Chondrocyte (in vitro differentiated cells): ENCODE results near the gene NOL9. TPM values are rescaled to one million over a fixed set of nuclear protein-coding genes. Genes with fewer than 3 reads are reported as not detected.

ENCODE experiments used
- DNase-seq: peaks from one replicate; pipeline ENCODE4 v3.0.0; 2021; ENCODE audit warnings: mixed read lengths, low spot score
- H3K27ac Mint-ChIP-seq: one replicate; pipeline ENCODE4 v1.8.0; 2021; ENCODE audit warnings: mild to moderate bottlenecking, moderate library complexity, mixed read lengths; ENCODE audit not compliant: unreplicated experiment
- H3K27me3 Mint-ChIP-seq: 2 replicates; pipeline ENCODE4 v1.8.0; 2021; ENCODE audit warnings: low read depth, mixed read lengths
- H3K36me3 Mint-ChIP-seq: 2 replicates; pipeline ENCODE4 v1.8.0; 2021; ENCODE audit warnings: low read depth, mixed read lengths
- H3K4me1 Mint-ChIP-seq: 2 replicates; pipeline ENCODE4 v1.8.0; 2021; ENCODE audit warnings: low read depth, mild to moderate bottlenecking, mixed read lengths
- H3K4me3 Mint-ChIP-seq: one replicate; pipeline ENCODE4 v1.8.0; 2021; ENCODE audit warnings: mild to moderate bottlenecking, moderate library complexity, mixed read lengths; ENCODE audit not compliant: unreplicated experiment
- H3K9me3 Mint-ChIP-seq: 2 replicates; pipeline ENCODE4 v1.8.0; 2021; ENCODE audit warnings: low read depth, mixed read lengths
- total RNA-seq: library from RNA; stranded (reverse); gene quantifications from 3 replicates; pipeline ENCODE4 v1.2.1, GENCODE V29; 2021
- TF ChIP-seq, protein P1 (sequence below): fragments of 200-600 bp; sonication (generic); IDR thresholded peaks from 2 replicates; pipeline ENCODE4 v1.5.0; 2021; ENCODE audit warnings: antibody characterized with exemption, mild to moderate bottlenecking, moderate library complexity

The NOL9 gene
- total RNA-seq, 1 donor from 2014 or later: 27.0 TPM

DNA sequence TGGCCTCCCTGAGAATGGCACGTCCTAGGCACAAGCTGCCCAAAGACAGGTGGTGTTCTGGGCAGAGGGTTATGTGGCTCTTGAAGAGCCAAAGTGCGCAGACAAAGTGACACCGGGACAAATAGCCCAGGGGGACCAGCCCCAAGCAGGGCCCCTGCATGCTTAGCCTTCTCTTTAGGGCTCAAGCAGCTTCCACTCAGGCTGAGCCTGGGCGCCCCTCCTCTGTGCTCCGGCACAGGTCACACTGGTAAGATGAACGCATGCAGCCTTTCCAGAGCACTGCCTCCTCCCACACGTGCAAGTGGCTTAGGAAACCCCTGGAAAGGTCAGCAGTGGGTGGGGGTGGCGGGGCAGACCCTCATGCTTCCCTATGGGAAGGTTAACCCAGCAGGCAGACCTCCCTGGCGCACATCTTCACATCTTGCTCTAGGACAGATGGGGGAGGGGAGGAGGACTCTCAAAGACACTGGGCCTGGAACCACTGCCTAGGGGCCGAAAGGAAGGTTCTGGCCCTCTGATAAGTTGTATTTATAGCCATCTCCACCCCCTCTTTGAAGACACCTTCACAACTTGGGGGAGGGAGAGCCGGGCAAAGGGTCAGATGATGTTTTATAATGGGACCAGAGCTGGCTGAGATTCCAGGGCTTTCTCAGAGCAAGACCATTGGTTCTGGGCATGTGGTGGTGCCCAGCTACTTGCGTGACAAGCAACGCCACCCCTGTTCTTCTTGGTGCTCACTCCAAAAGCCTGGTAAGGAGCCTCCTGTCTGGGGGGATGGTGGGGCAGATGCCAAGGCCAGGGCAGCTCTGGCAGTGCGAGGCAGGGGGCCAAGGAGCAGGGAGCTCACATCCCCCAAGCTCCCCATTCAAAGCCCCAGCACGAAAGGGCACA lies 42.8 kb upstream of the NOL9 start:
- Mint-ChIP-seq H3K4me1 (peaks cover 27% of the 10 kb centered on the region), H3K9me3 (no peaks in the 10 kb centered on the region), H3K4me3 (no peak overlapping the region), H3K27ac (no peak overlapping the region), H3K27me3 (no peaks in the 10 kb centered on the region), H3K36me3 (peaks cover 18% of the 10 kb centered on the region)
- DNase-seq: no peak
- TF ChIP-seq, protein P1, sequence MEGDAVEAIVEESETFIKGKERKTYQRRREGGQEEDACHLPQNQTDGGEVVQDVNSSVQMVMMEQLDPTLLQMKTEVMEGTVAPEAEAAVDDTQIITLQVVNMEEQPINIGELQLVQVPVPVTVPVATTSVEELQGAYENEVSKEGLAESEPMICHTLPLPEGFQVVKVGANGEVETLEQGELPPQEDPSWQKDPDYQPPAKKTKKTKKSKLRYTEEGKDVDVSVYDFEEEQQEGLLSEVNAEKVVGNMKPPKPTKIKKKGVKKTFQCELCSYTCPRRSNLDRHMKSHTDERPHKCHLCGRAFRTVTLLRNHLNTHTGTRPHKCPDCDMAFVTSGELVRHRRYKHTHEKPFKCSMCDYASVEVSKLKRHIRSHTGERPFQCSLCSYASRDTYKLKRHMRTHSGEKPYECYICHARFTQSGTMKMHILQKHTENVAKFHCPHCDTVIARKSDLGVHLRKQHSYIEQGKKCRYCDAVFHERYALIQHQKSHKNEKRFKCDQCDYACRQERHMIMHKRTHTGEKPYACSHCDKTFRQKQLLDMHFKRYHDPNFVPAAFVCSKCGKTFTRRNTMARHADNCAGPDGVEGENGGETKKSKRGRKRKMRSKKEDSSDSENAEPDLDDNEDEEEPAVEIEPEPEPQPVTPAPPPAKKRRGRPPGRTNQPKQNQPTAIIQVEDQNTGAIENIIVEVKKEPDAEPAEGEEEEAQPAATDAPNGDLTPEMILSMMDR: no peak

DNA sequence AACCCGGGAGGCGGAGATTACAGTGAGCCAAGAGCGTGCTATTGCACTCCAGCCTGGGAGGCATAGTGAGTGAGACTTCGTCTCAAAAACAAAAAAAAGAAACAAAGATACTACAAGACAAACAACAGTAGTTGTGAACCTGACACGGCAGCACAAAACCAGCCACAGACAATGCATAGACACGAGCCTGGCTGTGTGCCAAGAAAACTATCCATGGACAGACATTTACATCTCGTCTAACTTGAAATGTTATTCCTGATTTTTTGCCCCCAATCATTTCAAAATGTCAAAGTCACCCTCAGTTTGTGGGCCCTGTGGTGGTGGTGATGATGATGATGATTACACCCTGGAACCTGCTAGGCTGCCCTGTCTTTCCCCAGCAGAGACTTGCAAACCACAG lies 42.0 kb upstream of the NOL9 start:
- peaks cover 27% of the 10 kb centered on the region for H3K4me1 Mint-ChIP-seq
- H3K27me3 Mint-ChIP-seq: no peaks in the 10 kb centered on the region
- no peak overlapping the region for H3K4me3 Mint-ChIP-seq
- H3K27ac Mint-ChIP-seq: no peak overlapping the region
- TF ChIP-seq, protein P1: no peak
- H3K9me3 Mint-ChIP-seq: no peaks in the 10 kb centered on the region
- peaks cover 18% of the 10 kb centered on the region for H3K36me3 Mint-ChIP-seq
- no peak for DNase-seq

DNA sequence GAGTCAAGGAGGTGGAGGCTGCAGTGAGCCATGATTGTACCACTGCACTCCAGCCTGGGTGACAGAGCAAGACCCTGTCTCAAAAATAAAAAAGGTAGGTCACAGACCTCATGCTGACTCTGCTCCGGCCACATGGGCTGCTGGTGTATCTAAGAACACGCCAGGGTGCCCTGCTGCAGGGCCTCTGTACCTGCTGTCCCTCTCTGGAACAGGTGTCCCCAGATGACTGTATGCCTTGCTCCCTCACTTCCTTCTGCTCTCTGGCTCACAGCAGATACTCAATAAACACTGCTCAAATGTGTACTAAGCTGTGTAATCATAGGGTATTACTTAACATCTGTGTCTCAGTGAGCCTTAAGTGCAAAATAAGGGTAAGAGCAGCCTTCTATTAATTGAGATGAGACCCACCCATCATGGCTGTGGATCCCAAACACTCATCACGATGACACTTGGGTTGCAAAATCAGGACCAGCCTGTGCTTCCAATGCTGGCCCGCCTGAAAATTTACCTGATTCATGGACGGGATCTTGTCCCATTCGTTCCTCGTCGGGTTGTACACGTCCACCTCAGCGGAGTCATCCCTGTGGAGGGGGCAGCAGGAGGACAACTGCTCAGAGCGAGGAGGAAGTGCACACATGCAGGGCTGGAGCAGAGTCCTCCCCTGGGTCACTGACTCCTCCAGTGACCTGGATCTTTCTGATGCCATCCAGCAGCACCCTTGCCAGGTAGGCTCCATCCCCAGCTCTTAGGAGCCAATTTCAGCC lies 40.8 kb upstream of the NOL9 start:
- H3K9me3 Mint-ChIP-seq: no peaks in the 10 kb centered on the region
- no peak overlapping the region for H3K4me3 Mint-ChIP-seq

DNA sequence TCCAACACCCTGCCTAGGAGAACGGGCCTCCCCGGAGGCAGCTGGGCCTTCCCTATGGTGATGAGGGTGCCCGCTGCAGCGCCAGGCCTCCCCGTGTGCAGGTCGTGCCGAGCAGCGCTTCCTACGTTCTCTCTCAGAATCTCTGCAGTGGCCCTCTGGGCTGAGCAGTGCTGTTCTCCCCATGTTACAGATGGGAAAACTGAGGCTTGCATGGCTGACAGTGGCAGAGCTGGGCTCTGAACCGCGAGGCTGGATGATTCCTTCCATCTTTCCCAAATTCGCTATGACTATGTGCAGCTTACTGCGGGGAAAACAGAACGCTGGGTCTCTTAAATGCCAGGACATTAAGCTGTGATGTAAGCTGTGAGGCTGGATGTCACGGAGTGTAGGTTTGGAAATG lies 39.5 kb upstream of the NOL9 start:
- Mint-ChIP-seq H3K36me3 (peaks cover 21% of the 10 kb centered on the region), H3K9me3 (no peaks in the 10 kb centered on the region), H3K4me1 (peaks cover 9% of the 10 kb centered on the region), H3K27me3 (no peaks in the 10 kb centered on the region), H3K27ac (no peak overlapping the region), H3K4me3 (no peak overlapping the region)
- TF ChIP-seq, protein P1: no peak
- no peak for DNase-seq

More for the DNA sequence above, 40.8 kb upstream of the NOL9 start:
- H3K27me3 Mint-ChIP-seq: no peaks in the 10 kb centered on the region
- peaks cover 22% of the 10 kb centered on the region for H3K4me1 Mint-ChIP-seq
- H3K36me3 Mint-ChIP-seq: peaks cover 21% of the 10 kb centered on the region
- TF ChIP-seq, protein P1: no peak
- no peak overlapping the region for H3K27ac Mint-ChIP-seq
- DNase-seq: no peak

DNA sequence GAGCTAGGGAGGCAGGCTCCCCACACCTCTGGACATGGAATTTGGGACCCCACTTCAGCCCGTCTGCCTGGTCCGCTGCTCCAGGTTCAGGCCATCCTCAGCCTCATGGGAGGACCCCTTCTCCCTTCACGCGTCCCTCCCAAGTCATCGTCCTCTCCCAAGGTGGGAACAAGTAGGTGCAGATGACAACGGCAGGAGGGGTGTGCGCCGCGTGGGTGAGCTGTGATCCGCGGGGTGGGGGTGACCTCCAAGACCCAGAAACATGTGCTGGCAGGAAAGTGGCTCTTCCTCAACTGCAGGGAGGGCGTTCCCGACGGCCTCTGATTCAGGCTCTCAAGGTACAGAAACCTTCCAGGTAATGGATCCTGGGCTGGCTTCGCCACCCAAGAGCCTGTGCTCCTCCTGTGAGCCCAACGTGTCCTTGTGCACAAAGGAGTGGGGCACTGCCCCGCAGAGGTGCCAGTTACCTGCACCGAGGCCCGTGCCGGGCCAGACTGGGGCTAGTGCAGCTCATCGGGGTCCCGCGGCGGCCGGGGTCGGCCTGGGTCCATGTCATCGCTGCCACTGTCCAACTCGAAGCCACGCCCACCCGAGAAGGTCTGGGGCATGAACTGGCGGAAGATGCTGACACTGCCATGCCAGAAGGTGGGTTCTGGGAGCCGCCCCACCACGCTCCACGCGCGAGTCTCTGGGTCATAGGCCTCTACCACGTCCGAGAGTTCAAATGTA lies 38.7 kb upstream of the NOL9 start:
- H3K36me3 Mint-ChIP-seq: peaks cover 21% of the 10 kb centered on the region
- no peak overlapping the region for H3K4me3 Mint-ChIP-seq
- DNase-seq: no peak

More for the DNA sequence above, 38.7 kb upstream of the NOL9 start:
- peaks cover 8% of the 10 kb centered on the region for H3K4me1 Mint-ChIP-seq
- TF ChIP-seq, protein P1: no peak
- no peaks in the 10 kb centered on the region for H3K9me3 Mint-ChIP-seq
- H3K27me3 Mint-ChIP-seq: no peaks in the 10 kb centered on the region
- no peak overlapping the region for H3K27ac Mint-ChIP-seq
